H1 (cell line): Measurements from ENCODE around the gene CBFB. TPM values are rescaled to one million over a fixed set of nuclear protein-coding genes. Genes with fewer than 3 reads are reported as not detected.
A peak's percentile ranks its signal among the peaks of the same experiment; 100 is the strongest.

Source experiments
- CTCF ChIA-PET: fragments of 300-600 bp; sonication (Branson Sonifier 250); formaldehyde crosslinking; loops from one replicate; lab custom pipeline; 2021; ENCODE audit not compliant: partially characterized antibody; lab: Charles Lee
- POLR2A ChIA-PET: fragments of 300-600 bp; sonication (Branson Sonifier 250); formaldehyde crosslinking; loops from one replicate; lab custom pipeline; 2021; ENCODE audit warnings: inconsistent platforms; ENCODE audit not compliant: partially characterized antibody; lab: Charles Lee
- DNase-seq, 2 experiments: peaks; one replicate each; pipeline versions ENCODE4 v3.0.0 to v3.0.0-alpha.2; 2010 to 2022; ENCODE audit warnings: low spot score in 2 of 2, low read depth in 1 of 2, mixed read lengths in 1 of 2
- FAIRE-seq: peaks from 2 replicates; lab custom pipeline; 2011; peaks lifted over from hg19 to GRCh38; lab: Jason Lieb, UNC
- H2AFZ ChIP-seq: 2 replicates; pipeline ENCODE4 v1.8.1; 2012; ENCODE audit warnings: low read length, inconsistent platforms
- H2AK5ac ChIP-seq: 2 replicates; pipeline ENCODE4 v1.6.1; 2013; ENCODE audit warnings: low read depth, low read length
- H2BK120ac ChIP-seq: replicated peaks from 2 replicates; pipeline ENCODE3; 2013; ENCODE audit warnings: low read depth, low read length, inconsistent platforms
- H2BK12ac ChIP-seq: 2 replicates; pipeline ENCODE4 v1.6.1; 2013; ENCODE audit warnings: low read depth, low read length
- H2BK15ac ChIP-seq: 2 replicates; pipeline ENCODE4 v1.6.1; 2013; ENCODE audit warnings: low read length
- H2BK20ac ChIP-seq: 2 replicates; pipeline ENCODE4 v1.6.1; 2013; ENCODE audit warnings: low read length
- H2BK5ac ChIP-seq: 2 replicates; pipeline ENCODE4 v1.6.1; 2013; ENCODE audit warnings: low read depth, low read length
- H3K14ac ChIP-seq: 2 replicates; pipeline ENCODE4 v1.6.1; 2013; ENCODE audit warnings: inconsistent platforms; ENCODE audit not compliant: insufficient read length
- H3K18ac ChIP-seq: 2 replicates; pipeline ENCODE4 v1.6.1; 2013; ENCODE audit warnings: low read length; ENCODE audit errors: extremely low read depth
- H3K23ac ChIP-seq: 2 replicates; pipeline ENCODE4 v1.6.1; 2013; ENCODE audit warnings: inconsistent platforms; ENCODE audit not compliant: insufficient read length
- H3K23me2 ChIP-seq: 2 replicates; pipeline ENCODE4 v1.6.1; 2013; ENCODE audit warnings: low read depth, low read length
- H3K27ac ChIP-seq: 2 replicates; pipeline ENCODE4 v1.6.1; 2011; ENCODE audit warnings: low read depth, low read length, inconsistent platforms
- H3K27me3 ChIP-seq, 4 experiments: replicated peaks in 1 of 4; 1 replicate in 1 of 4; 2 replicates in 3 of 4; pipeline versions ENCODE4 v1.6.1 to v1.8.1; 2011 to 2013; ENCODE audit warnings: low read length in 3 of 4, mild to moderate bottlenecking in 3 of 4, inconsistent platforms in 2 of 4, mixed read lengths in 2 of 4, moderate library complexity in 1 of 4; ENCODE audit not compliant: control insufficient read depth in 3 of 4, insufficient read depth in 3 of 4; ENCODE audit errors: extremely low read depth in 1 of 4
- H3K36me3 ChIP-seq, 4 experiments: 2 replicates each; pipeline versions ENCODE4 v1.6.1 to v1.8.1; 2011 to 2013; ENCODE audit warnings: mild to moderate bottlenecking in 4 of 4, low read length in 3 of 4, moderate library complexity in 2 of 4, control low read depth in 1 of 4, inconsistent platforms in 1 of 4; ENCODE audit not compliant: insufficient read depth in 4 of 4, control insufficient read depth in 2 of 4
- H3K4ac ChIP-seq: replicated peaks from 2 replicates; pipeline ENCODE3; 2013; ENCODE audit warnings: low read length, low read depth, mixed read lengths, inconsistent platforms; ENCODE audit not compliant: insufficient read length
- H3K4me1 ChIP-seq, 4 experiments: replicated peaks in 1 of 4; 1 replicate in 1 of 4; 2 replicates in 3 of 4; pipeline versions ENCODE4 v1.6.1 to v1.8.1; 2011 to 2013; ENCODE audit warnings: low read length in 3 of 4, inconsistent platforms in 2 of 4, mixed read lengths in 1 of 4; ENCODE audit not compliant: insufficient read depth in 4 of 4, control insufficient read depth in 3 of 4
- H3K4me2 ChIP-seq, 2 experiments: 2 replicates each; pipeline versions ENCODE4 v1.6.1 to v1.8.1; 2011 to 2013; ENCODE audit warnings: low read depth in 2 of 2, low read length in 2 of 2, control low read depth in 1 of 2, inconsistent platforms in 1 of 2, mild to moderate bottlenecking in 1 of 2; ENCODE audit not compliant: insufficient read depth in 1 of 2
- H3K4me3 ChIP-seq, 4 experiments: fragments of 200-600, 300-600 bp in 1 of 4; sonication (generic), shearing (Covaris generic), sonication (Bioruptor Twin) in 1 of 4; 2 replicates each; pipeline versions ENCODE4 v1.5.1 to v1.8.1; 2011 to 2016; ENCODE audit warnings: low read length in 4 of 4, low read depth in 3 of 4, control low read depth in 2 of 4, inconsistent platforms in 2 of 4, mild to moderate bottlenecking in 2 of 4, mixed read lengths in 1 of 4, moderate library complexity in 1 of 4; ENCODE audit not compliant: insufficient read depth in 2 of 4; ENCODE audit errors: extremely low read depth in 1 of 4
- H3K56ac ChIP-seq: replicated peaks from 2 replicates; pipeline ENCODE3; 2013; ENCODE audit warnings: low read depth, mild to moderate bottlenecking, mixed read lengths, low read length, inconsistent platforms; ENCODE audit not compliant: insufficient read length
- H3K79me1 ChIP-seq: 2 replicates; pipeline ENCODE4 v1.6.1; 2013; ENCODE audit warnings: low read depth, low read length, control low read depth
- H3K79me2 ChIP-seq, 2 experiments: 2 replicates each; pipeline versions ENCODE4 v1.6.1 to v1.8.1; 2012 to 2013; ENCODE audit warnings: low read length in 2 of 2, mild to moderate bottlenecking in 2 of 2, inconsistent platforms in 1 of 2; ENCODE audit not compliant: insufficient read depth in 2 of 2, control insufficient read depth in 1 of 2
- H3K9ac ChIP-seq, 4 experiments: replicated peaks in 1 of 4; 1 replicate in 1 of 4; 2 replicates in 3 of 4; pipeline versions ENCODE4 v1.6.1 to v1.8.1; 2011 to 2013; ENCODE audit warnings: low read depth in 3 of 4, low read length in 3 of 4, control low read depth in 2 of 4, mild to moderate bottlenecking in 2 of 4, moderate library complexity in 2 of 4, inconsistent platforms in 1 of 4; ENCODE audit errors: extremely low read depth in 1 of 4
- H3K9me3 ChIP-seq, 2 experiments: 2 replicates each; pipeline versions ENCODE4 v1.6.1 to v1.8.1; 2012 to 2013; ENCODE audit warnings: mild to moderate bottlenecking in 2 of 2, moderate library complexity in 2 of 2, control low read depth in 1 of 2, inconsistent platforms in 1 of 2, low read depth in 1 of 2, low read length in 1 of 2, mixed read lengths in 1 of 2; ENCODE audit not compliant: insufficient read depth in 2 of 2
- H4K20me1 ChIP-seq, 2 experiments: replicated peaks in 1 of 2; 2 replicates each; pipeline versions ENCODE3 to v1.8.1; 2011 to 2013; ENCODE audit warnings: inconsistent platforms in 2 of 2, low read length in 2 of 2, mild to moderate bottlenecking in 1 of 2; ENCODE audit not compliant: insufficient read depth in 2 of 2, control insufficient read depth in 1 of 2
- H4K5ac ChIP-seq: 2 replicates; pipeline ENCODE4 v1.6.1; 2013; ENCODE audit warnings: low read length, low read depth, mixed read lengths, inconsistent platforms; ENCODE audit not compliant: insufficient read length
- H4K8ac ChIP-seq: 2 replicates; pipeline ENCODE4 v1.8.0; 2013; ENCODE audit warnings: mild to moderate bottlenecking, moderate library complexity, low read length, inconsistent platforms; ENCODE audit not compliant: insufficient read depth; ENCODE audit errors: extremely low read depth
- H4K91ac ChIP-seq: replicated peaks from 2 replicates; pipeline ENCODE3; 2013; ENCODE audit warnings: low read length, mixed read lengths, inconsistent platforms; ENCODE audit not compliant: insufficient read length
- CBX5 ChIP-seq: fragments of 300-800, 300-1000 bp; sonication (generic); IDR thresholded peaks from 2 replicates; pipeline ENCODE4 v1.7.1; 2016; ENCODE audit warnings: antibody characterized with exemption, low read length, low read depth
- CHD2 ChIP-seq: IDR thresholded peaks from 2 replicates; pipeline ENCODE4 v1.6.1; 2012; ENCODE audit warnings: low read length, improper control_type of control experiment
- CTCF ChIP-seq, 3 experiments: IDR thresholded peaks; 1 replicate in 2 of 3; 2 replicates in 1 of 3; pipeline versions ENCODE4 v1.5.1 to v1.6.1; 2011; ENCODE audit warnings: low read length in 3 of 3, mild to moderate bottlenecking in 3 of 3, inconsistent platforms in 2 of 3, low read depth in 1 of 3, moderate library complexity in 1 of 3; ENCODE audit not compliant: insufficient read depth in 1 of 3; ENCODE audit errors: control extremely low read depth in 1 of 3
- GTF2F1 ChIP-seq: IDR thresholded peaks from 2 replicates; pipeline ENCODE4 v1.6.1; 2012; ENCODE audit warnings: low read depth, low read length, improper control_type of control experiment, borderline replicate concordance
- POLR2A ChIP-seq, 2 experiments: IDR thresholded peaks; 1 replicate in 1 of 2; 2 replicates in 1 of 2; pipeline ENCODE4 v1.6.1; 2011; ENCODE audit warnings: low read depth in 2 of 2, low read length in 2 of 2, mild to moderate bottlenecking in 2 of 2; ENCODE audit errors: control extremely low read depth in 1 of 2
- RAD21 ChIP-seq, 2 experiments: IDR thresholded peaks in 1 of 2; conservative IDR thresholded peaks in 1 of 2; 2 replicates each; pipeline ENCODE4 v1.6.1; 2011; ENCODE audit warnings: low read depth in 2 of 2, low read length in 2 of 2, improper control_type of control experiment in 1 of 2, inconsistent platforms in 1 of 2, mild to moderate bottlenecking in 1 of 2, moderate library complexity in 1 of 2
- TEAD4 ChIP-seq: IDR thresholded peaks from 2 replicates; pipeline ENCODE4 v1.6.1; 2012; ENCODE audit warnings: low read depth, low read length, inconsistent platforms, mixed read lengths
- WGBS, 2 experiments: shearing (Covaris generic) in 1 of 2; methylation state at CpG; one replicate each; pipeline versions ENCODE4 v1.1.6 to v1.1.7; 2013 to 2015; ENCODE audit warnings: low lambda C conversion rate in 2 of 2, mixed read lengths in 2 of 2, inconsistent platforms in 1 of 2, low coverage in 1 of 2, missing lambda C conversion rate in 1 of 2; ENCODE audit not compliant: insufficient replicate concordance in 2 of 2, insufficient coverage in 1 of 2, insufficient read length in 1 of 2; ENCODE audit errors: extremely low coverage in 1 of 2, missing lambda C conversion rate in 1 of 2; 5-methylcytosine and 5-hydroxymethylcytosine counted together
- polyA plus RNA-seq, 7 experiments: library from polyadenylated mRNA; depleted of rRNA in 3 of 7; stranded (reverse) in 5 of 7; unstranded in 2 of 7; fragments of >200 nt in 5 of 7; fragments of 200-250 nt in 2 of 7; gene quantifications; 1 replicate in 5 of 7; 2 replicates in 1 of 7; 4 replicates in 1 of 7; pipeline versions ENCODE4 v1.2.1 to v1.2.3, GENCODE V29; 2011 to 2013; ENCODE audit warnings: missing spikeins in 2 of 7, mixed read lengths in 2 of 7
- total RNA-seq: library from RNA; stranded (reverse); fragmentation: NEBNext Ultra II Directional; extraction: Animal tissue kit (Norgen Biotek cat#: 25700); gene quantifications from 2 replicates; pipeline ENCODE4 v1.2.1, GENCODE V29; 2021

The CBFB gene
- total and polyA plus RNA-seq, 2 of the 8 experiments (the other 6 are each of a cell fraction or from before 2014, with no cell fraction given), result 11.5 to 31.6 TPM

- no peak overlapping the region for H4K91ac ChIP-seq
- ChIA-PET CTCF (interaction anchor here (0.6 to 2.6 kb wide), 7 partner anchors 13 to 266 kb away, joined by 3 to 9 read pairs (median 3); partner anchors contain the start of gene B3GNT9), POLR2A (no interaction called here)
- H3K14ac ChIP-seq, result no peak overlapping the region
- H2AK5ac ChIP-seq, result no peak overlapping the region
- FAIRE-seq (no peak), DNase-seq (no peak)
- H3K79me2 ChIP-seq, result no peaks in the 10 kb centered on the region
- H2BK5ac ChIP-seq, result no peak overlapping the region
- H3K4ac ChIP-seq, result no peak overlapping the region
- H3K18ac ChIP-seq, result no peak overlapping the region
- H3K4me3 ChIP-seq, result no peak overlapping the region
- no peak overlapping the region for H2BK120ac ChIP-seq
- H3K56ac ChIP-seq, result no peak overlapping the region
- no peak overlapping the region for H3K9ac ChIP-seq
- no peaks in the 10 kb centered on the region for H3K36me3 ChIP-seq
- no peak overlapping the region for H3K4me2 ChIP-seq
- no peak overlapping the region for H2BK15ac ChIP-seq
- 0 out of 7 replicates have a peak, but pooled peaks cover 0 to 2% (median 0%) of the 10 kb centered on the region in 4 experiments for H3K27me3 ChIP-seq
- H3K9me3 ChIP-seq, result no peaks in the 10 kb centered on the region
- peak overlapping the region; percentile 35; the same call in 1 of the 2 replicates for H4K8ac ChIP-seq
- H2AFZ ChIP-seq, result no peak overlapping the region
- no peak overlapping the region for H2BK20ac ChIP-seq
- no peaks in the 10 kb centered on the region for H3K4me1 ChIP-seq
- H3K27ac ChIP-seq, result no peak overlapping the region
- no peaks in the 10 kb centered on the region for H4K20me1 ChIP-seq
- H4K5ac ChIP-seq, result no peak overlapping the region
- no peak overlapping the region for H2BK12ac ChIP-seq
- H3K23ac ChIP-seq, result no peak overlapping the region
- H3K79me1 ChIP-seq, result no peaks in the 10 kb centered on the region
- 93% methylated on average over 6 of the region's 6 CpGs; no CpG with 5 or more reads in 1 of the 2 experiments for WGBS, 2 experiments
- H3K23me2 ChIP-seq, result no peaks in the 10 kb centered on the region
- TF ChIP-seq POLR2A (IDR thresholded peaks at IDR 0.05; ENCODE audit: control extremely low read depth in 1 of 2, low read depth in 2 of 2, low read length in 2 of 2) (no peak), RAD21 (IDR thresholded peaks at IDR 0.05 in 1 of 2, conservative IDR thresholded peaks at IDR 0.05 in 1 of 2; ENCODE audit: low read depth in 2 of 2, low read length in 2 of 2) (no peak), CBX5 (no peak), GTF2F1 (no peak), TEAD4 (no peak), CTCF (IDR thresholded peaks at IDR 0.05; ENCODE audit: control extremely low read depth in 1 of 3, insufficient read depth in 1 of 3, low read depth in 1 of 3, low read length in 3 of 3) (no peak), CHD2 (no peak)
These were observed 42.4 kb upstream of the CBFB start for GRCh38 chr16:66986559-66986958.
